Panc1 (cell line): ENCODE data around the gene NDUFA11.

Source experiments
- CTCF ChIP-seq: fragments of 450-650 bp; IDR thresholded peaks from 2 replicates; pipeline ENCODE4 v1.5.1; 2017; ENCODE audit warnings: mild to moderate bottlenecking
- POLR2AphosphoS5 ChIP-seq: IDR thresholded peaks from 2 replicates; pipeline ENCODE4 v1.6.1; 2012; ENCODE audit warnings: mild to moderate bottlenecking, low read depth, low read length, moderate library complexity
- REST ChIP-seq, 2 experiments: IDR thresholded peaks; 2 replicates each; pipeline ENCODE4 v1.6.1; 2011 to 2012; ENCODE audit warnings: low read depth in 2 of 2, control low read depth in 1 of 2, low read length in 1 of 2, mild to moderate bottlenecking in 1 of 2, moderate library complexity in 1 of 2; ENCODE audit not compliant: insufficient read depth in 1 of 2
- TCF7L2 ChIP-seq: IDR thresholded peaks from 2 replicates; pipeline ENCODE4 v1.6.1; 2011; ENCODE audit warnings: mild to moderate bottlenecking, low read depth, low read length, inconsistent platforms

GRCh38 chr19:5895890-5896289 is 7.7 kb downstream of the NDUFA11 start:
- TF ChIP-seq CTCF (no peak), POLR2AphosphoS5 (no peak), TCF7L2 (no peak), REST (IDR thresholded peaks at IDR 0.05; ENCODE audit: insufficient read depth in 1 of 2, low read depth in 2 of 2, low read length in 1 of 2) (no peak)
